ENCODE data around the gene TMEM61. TPM values are rescaled to one million over a fixed set of nuclear protein-coding genes. Genes with fewer than 3 reads are reported as not detected.
"Not testable (repeated sequence)": the region's sequence is repeated elsewhere in the genome, so short reads cannot be mapped to it uniquely, and the experiment has no call there.

Gene TMEM61
- total RNA-seq (not detected in 2 replicates), polyA plus RNA-seq (not detected in 2 replicates), polyA minus RNA-seq (not detected in 2 replicates)
- total RNA-seq (2013) = not detected

- Mint-ChIP-seq H3K4me3 (no peak within 1 kb of the TSS), H3K27ac (no peak within 1 kb of the TSS), H3K27me3 (peaks cover 41% of the 10 kb centered on the region), H3K4me1 (no peaks in the 10 kb centered on the region), H3K9me3 (ENCODE audit: insufficient read depth) (no peaks in the 10 kb centered on the region)
- no peak for ATAC-seq (ENCODE audit: low read depth)
- intact Hi-C loops (cut with micrococcal nuclease) = no loop called here
- H3K27me3 ChIP-seq (replicated peaks in 1 of 4; ENCODE audit: control extremely low read depth in 1 of 4, control insufficient read depth in 3 of 4, insufficient read depth in 4 of 4, low read length in 3 of 4) = peaks cover 0 to 14% (median 3%) of the 10 kb centered on the region in 4 experiments
- WGBS (ENCODE audit: insufficient coverage) = 17% methylated on average over 67 of the region's 69 CpGs
- POLR2A ChIA-PET = no interaction called here
- H2AFZ ChIP-seq (ENCODE audit: insufficient read depth, low read depth, low read length, poor library complexity, severe bottlenecking) = no peak within 1 kb of the TSS
- TF ChIP-seq, protein P1, sequence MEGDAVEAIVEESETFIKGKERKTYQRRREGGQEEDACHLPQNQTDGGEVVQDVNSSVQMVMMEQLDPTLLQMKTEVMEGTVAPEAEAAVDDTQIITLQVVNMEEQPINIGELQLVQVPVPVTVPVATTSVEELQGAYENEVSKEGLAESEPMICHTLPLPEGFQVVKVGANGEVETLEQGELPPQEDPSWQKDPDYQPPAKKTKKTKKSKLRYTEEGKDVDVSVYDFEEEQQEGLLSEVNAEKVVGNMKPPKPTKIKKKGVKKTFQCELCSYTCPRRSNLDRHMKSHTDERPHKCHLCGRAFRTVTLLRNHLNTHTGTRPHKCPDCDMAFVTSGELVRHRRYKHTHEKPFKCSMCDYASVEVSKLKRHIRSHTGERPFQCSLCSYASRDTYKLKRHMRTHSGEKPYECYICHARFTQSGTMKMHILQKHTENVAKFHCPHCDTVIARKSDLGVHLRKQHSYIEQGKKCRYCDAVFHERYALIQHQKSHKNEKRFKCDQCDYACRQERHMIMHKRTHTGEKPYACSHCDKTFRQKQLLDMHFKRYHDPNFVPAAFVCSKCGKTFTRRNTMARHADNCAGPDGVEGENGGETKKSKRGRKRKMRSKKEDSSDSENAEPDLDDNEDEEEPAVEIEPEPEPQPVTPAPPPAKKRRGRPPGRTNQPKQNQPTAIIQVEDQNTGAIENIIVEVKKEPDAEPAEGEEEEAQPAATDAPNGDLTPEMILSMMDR (IDR thresholded peaks at IDR 0.05) = no peak
- no peak for TF ChIP-seq EZH2 (IDR thresholded peaks at IDR 0.05; ENCODE audit: borderline replicate concordance, insufficient read depth, low read depth, low read length, poor library complexity, severe bottlenecking)
- no peak within 1 kb of the TSS for H3K9ac ChIP-seq (ENCODE audit: low read length)
- no peaks in the 10 kb centered on the region for H3K79me2 ChIP-seq (ENCODE audit: control insufficient read depth, insufficient read depth, low read length)
- H4K20me1 ChIP-seq (ENCODE audit: control insufficient read depth, insufficient read depth, low read length, poor library complexity, severe bottlenecking) = no peaks in the 10 kb centered on the region
- DNase-seq = no peak
- H3K9me3 ChIP-seq (ENCODE audit: control extremely low read depth in 1 of 3, control insufficient read depth in 2 of 3, insufficient read depth in 1 of 3, low read length in 2 of 3) = no peaks in the 10 kb centered on the region
- H3K4me3 ChIP-seq (ENCODE audit: control extremely low read depth in 1 of 5, extremely low read depth in 1 of 5, insufficient read depth in 1 of 5, low read depth in 2 of 5, low read length in 4 of 5) = no peak within 1 kb of the TSS
- no peak within 1 kb of the TSS for H3K27ac ChIP-seq (ENCODE audit: low read length in 2 of 2)
- CTCF ChIA-PET = no interaction called here
- no peaks in the 10 kb centered on the region for H3K36me3 ChIP-seq (replicated peaks in 1 of 2; ENCODE audit: control extremely low read depth in 1 of 2, control insufficient read depth in 1 of 2, extremely low read depth in 1 of 2, insufficient read depth in 2 of 2, low read length in 1 of 2)
- H3K4me1 ChIP-seq (ENCODE audit: control insufficient read depth in 2 of 2, insufficient read depth in 2 of 2, low read length in 2 of 2) = no peaks in the 10 kb centered on the region
- H3K4me2 ChIP-seq (replicated peaks; ENCODE audit: low read depth, low read length, poor library complexity, severe bottlenecking) = no peak within 1 kb of the TSS
Observed at GRCh38 chr1:54980528-54981241, at the start of gene TMEM61. Gene TMEM61 (plus strand): TSS chr1:54980628. CDS start chr1:54981066, 438 bp downstream.

DNA sequence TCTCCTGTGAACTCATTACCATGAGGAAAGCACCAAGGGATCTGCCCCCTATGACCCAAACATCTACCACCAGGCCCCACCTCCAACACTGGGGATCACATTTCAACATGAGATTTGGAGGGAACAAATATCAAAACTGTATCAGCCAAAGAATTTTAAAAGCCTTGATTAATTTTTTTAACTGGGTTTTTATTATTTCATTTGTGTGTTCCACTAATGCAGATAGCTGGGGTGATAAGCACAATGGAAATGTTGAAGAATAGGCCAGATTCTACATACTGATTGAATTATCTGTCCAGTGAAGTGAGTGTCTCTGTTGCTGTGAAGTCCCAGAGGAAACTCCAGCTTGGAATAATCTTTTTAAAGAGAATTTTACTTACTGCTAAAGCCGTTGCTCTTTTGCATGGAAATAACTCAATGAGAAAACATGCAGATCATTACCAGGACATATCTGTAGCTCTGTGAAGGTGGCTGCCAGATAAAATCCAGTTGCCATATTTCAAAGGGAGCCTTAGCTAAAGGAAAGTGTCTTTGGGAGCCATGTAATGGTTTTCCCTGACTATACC is 49.1 kb upstream of the TMEM61 start:
- Mint-ChIP-seq H3K9me3 (ENCODE audit: insufficient read depth) (peaks cover 5% of the 10 kb centered on the region), H3K27me3 (peaks cover 35% of the 10 kb centered on the region), H3K27ac (no peak overlapping the region), H3K4me1 (no peaks in the 10 kb centered on the region), H3K4me3 (no peak overlapping the region)
- Histone ChIP-seq H3K27me3 (replicated peaks in 1 of 4; ENCODE audit: control extremely low read depth in 1 of 4, control insufficient read depth in 3 of 4, insufficient read depth in 4 of 4, low read length in 3 of 4) (no peaks in the 10 kb centered on the region), H3K4me3 (ENCODE audit: control extremely low read depth in 1 of 5, extremely low read depth in 1 of 5, insufficient read depth in 1 of 5, low read depth in 2 of 5, low read length in 4 of 5) (no peak overlapping the region), H2AFZ (ENCODE audit: insufficient read depth, low read depth, low read length, poor library complexity, severe bottlenecking) (no peak overlapping the region), H3K9ac (ENCODE audit: low read length) (no peak overlapping the region), H3K27ac (ENCODE audit: low read length in 2 of 2) (no peak overlapping the region), H3K36me3 (replicated peaks in 1 of 2; ENCODE audit: control extremely low read depth in 1 of 2, control insufficient read depth in 1 of 2, extremely low read depth in 1 of 2, insufficient read depth in 2 of 2, low read length in 1 of 2) (no peaks in the 10 kb centered on the region), H3K4me2 (replicated peaks; ENCODE audit: low read depth, low read length, poor library complexity, severe bottlenecking) (no peak overlapping the region), H3K4me1 (ENCODE audit: control insufficient read depth in 2 of 2, insufficient read depth in 2 of 2, low read length in 2 of 2) (no peaks in the 10 kb centered on the region), H3K9me3 (ENCODE audit: control extremely low read depth in 1 of 3, control insufficient read depth in 2 of 3, insufficient read depth in 1 of 3, low read length in 2 of 3) (no peaks in the 10 kb centered on the region), H4K20me1 (ENCODE audit: control insufficient read depth, insufficient read depth, low read length, poor library complexity, severe bottlenecking) (no peaks in the 10 kb centered on the region), H3K79me2 (ENCODE audit: control insufficient read depth, insufficient read depth, low read length) (no peaks in the 10 kb centered on the region)
- ChIA-PET CTCF (interaction anchor here (4.4 kb wide), 1 partner anchor 14 kb away, joined by 26 read pairs; no protein-coding TSS in a partner anchor), POLR2A (no interaction called here)
- WGBS (ENCODE audit: insufficient coverage) = no CpG with 5 or more reads among the region's 1 CpG
- TF ChIP-seq EZH2 (IDR thresholded peaks at IDR 0.05; ENCODE audit: borderline replicate concordance, insufficient read depth, low read depth, low read length, poor library complexity, severe bottlenecking) = no peak
- ATAC-seq (ENCODE audit: low read depth) (no peak), DNase-seq (no peak)
- intact Hi-C loops (cut with micrococcal nuclease) = no loop called here

- H2AFZ ChIP-seq (ENCODE audit: insufficient read depth, low read depth, low read length, poor library complexity, severe bottlenecking); ATAC-seq (ENCODE audit: low read depth); H3K27ac ChIP-seq (ENCODE audit: low read length in 2 of 2); H3K4me3 Mint-ChIP-seq; H3K4me3 ChIP-seq (ENCODE audit: control extremely low read depth in 1 of 5, extremely low read depth in 1 of 5, insufficient read depth in 1 of 5, low read depth in 2 of 5, low read length in 4 of 5); H3K4me1 Mint-ChIP-seq; H3K36me3 ChIP-seq (replicated peaks in 1 of 2; ENCODE audit: control extremely low read depth in 1 of 2, control insufficient read depth in 1 of 2, extremely low read depth in 1 of 2, insufficient read depth in 2 of 2, low read length in 1 of 2); H3K27me3 ChIP-seq (replicated peaks in 1 of 4; ENCODE audit: control extremely low read depth in 1 of 4, control insufficient read depth in 3 of 4, insufficient read depth in 4 of 4, low read length in 3 of 4); H3K4me1 ChIP-seq (ENCODE audit: control insufficient read depth in 2 of 2, insufficient read depth in 2 of 2, low read length in 2 of 2); H4K20me1 ChIP-seq (ENCODE audit: control insufficient read depth, insufficient read depth, low read length, poor library complexity, severe bottlenecking); DNase-seq; H3K9ac ChIP-seq (ENCODE audit: low read length); POLR2A ChIA-PET; H3K9me3 ChIP-seq (ENCODE audit: control extremely low read depth in 1 of 3, control insufficient read depth in 2 of 3, insufficient read depth in 1 of 3, low read length in 2 of 3); H3K9me3 Mint-ChIP-seq (ENCODE audit: insufficient read depth); H3K27ac Mint-ChIP-seq; intact Hi-C loops (cut with micrococcal nuclease); H3K79me2 ChIP-seq (ENCODE audit: control insufficient read depth, insufficient read depth, low read length); H3K4me2 ChIP-seq (replicated peaks; ENCODE audit: low read depth, low read length, poor library complexity, severe bottlenecking): not testable (repeated sequence)
- 100% methylated on average over 2 of the region's 6 CpGs for WGBS (ENCODE audit: insufficient coverage)
- CTCF ChIA-PET = interaction anchor here (1.0 to 1.3 kb wide), 2 partner anchors 11 to 12 kb away, joined by 3 to 5 read pairs; no protein-coding TSS in a partner anchor
- peaks cover 56% of the 10 kb centered on the region for H3K27me3 Mint-ChIP-seq
Observed at GRCh38 chr1:54934081-54934480, 46.3 kb upstream of the TMEM61 start.
